ENCODE data around the gene CACNA1H.

Gene CACNA1H

DNA sequence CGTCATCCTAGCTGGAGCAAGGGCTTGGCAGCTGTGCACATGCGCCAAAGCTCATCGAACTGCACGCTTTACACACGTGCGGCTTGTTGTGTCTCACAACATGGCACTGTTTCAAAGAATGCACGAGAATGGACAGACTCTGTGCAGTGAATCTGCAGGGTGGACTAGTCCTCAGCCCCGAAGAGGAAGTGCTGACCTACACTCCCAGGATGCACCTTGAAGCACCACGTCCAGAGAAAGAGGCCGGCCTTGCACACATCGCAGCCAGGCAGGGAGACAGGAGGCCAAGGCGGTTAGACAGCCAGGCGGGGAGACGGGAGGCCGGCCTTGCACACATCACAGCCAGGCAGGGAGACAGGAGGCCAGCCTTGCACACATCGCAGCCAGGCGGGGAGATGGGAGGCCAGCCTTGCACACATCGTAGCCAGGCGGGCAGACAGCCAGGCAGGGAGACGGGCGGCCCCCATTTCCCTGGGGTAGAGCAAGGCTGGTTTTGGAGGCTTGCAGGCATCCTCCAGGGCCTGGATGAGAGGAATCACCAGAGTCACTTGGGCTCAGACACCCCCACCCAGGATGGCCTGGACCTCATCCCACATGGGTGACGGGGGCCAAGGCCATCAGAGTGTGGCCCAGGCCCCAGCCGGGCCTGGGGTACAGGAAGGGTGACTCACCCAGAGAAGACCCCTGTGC is 9.0 kb upstream of the CACNA1H start:
- no peak for DNase-seq

DNA sequence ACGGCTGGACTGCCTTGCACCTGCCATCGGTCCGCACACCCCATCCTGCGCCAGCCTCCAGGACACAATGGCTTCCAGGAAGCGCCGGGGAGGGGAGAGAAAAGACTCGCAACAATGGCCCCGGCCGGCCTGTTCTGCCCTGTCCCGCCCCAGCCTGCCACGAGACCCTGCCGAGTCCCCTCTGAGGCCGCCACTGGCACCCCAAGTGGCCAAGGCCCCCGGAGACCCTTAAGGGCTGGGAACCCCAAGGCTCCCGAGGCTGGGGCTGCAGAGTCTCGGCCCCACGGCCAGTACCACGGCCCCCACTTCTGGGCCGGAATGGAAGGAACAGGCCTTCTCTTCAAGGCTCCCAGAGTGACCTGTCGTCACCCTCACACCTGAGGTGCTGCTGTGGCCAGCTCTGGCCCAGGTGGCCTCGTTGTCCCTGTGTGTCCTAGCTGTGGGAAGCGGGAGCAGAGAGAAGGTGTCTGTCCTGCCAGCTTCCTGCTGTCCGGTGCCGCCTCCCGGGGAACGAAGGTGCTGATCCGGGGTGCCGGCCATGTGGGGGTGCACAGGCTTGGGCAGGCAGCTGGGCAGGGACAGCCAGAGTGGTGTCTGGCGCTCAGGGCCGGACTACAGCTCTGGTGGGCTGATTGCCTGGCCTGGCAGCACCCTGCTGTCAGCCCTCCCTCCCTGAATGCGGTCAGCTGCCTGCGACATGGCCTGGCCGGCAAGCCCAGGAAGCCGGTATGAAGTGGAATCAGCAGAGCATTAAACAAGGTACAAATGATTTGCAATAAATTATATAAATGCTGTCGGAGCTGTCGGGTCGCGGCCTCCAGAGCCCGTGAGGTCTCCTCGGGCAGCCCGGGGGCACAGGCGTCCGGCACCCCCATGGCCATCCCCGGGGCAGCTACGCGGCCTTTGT is 8.2 kb upstream of the CACNA1H start:
- no peak for DNase-seq

DNA sequence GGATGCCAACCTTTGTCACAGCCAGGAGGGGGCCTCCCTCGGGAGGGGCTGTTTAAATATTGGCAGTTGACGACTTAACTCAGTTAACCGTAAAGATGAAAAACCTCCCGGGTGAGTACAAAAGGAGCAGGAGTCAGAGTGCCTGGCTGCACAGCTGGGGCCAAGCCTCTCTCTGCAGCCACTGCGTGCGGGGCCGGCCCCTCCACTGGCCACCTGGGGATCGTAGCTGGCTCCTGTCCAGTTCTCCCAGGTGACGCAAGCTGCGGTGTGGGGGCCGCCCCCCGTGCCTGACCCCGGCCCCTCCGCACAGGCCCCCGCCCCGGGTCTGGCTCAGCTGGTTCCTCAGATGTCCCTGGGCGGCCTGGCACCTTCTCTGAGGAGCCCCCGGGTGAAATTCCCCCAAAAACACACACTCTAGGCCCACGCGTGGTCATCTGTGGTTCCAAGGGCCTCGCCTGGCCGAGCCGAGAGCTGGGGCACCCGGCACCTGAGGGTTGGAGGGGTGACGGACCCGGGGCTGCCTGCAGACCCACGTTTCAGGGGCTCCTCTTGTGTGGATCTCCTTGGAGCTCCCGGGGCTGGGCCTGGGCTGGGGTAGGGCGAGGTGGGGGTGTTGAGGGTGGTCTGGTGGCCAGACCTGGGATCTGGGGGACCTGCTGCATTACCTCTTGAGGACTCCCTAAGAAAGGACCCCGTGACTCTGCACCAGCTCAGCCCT is 7.4 kb upstream of the CACNA1H start:
- DNase-seq, result no peak

DNA sequence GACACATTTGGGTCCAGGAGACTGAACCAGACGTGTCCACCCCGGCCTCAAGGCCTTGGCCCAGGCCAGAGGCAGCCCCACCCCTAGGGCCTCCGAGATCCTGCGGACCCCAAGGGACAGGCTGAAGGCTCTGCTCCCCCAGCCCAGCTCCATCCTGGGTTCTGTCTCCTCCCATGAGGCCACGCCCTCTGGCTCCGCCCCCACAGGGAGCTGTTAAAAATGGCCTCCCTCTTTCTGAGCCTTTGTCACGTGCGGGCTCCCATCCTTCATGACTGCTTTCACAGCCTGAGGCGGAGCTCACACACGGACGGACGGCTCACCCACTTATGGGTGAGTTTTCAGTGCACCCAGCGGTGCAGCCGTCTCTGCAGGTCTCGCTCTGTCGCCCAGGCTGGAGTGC is 6.5 kb upstream of the CACNA1H start:
- no peak for DNase-seq

DNA sequence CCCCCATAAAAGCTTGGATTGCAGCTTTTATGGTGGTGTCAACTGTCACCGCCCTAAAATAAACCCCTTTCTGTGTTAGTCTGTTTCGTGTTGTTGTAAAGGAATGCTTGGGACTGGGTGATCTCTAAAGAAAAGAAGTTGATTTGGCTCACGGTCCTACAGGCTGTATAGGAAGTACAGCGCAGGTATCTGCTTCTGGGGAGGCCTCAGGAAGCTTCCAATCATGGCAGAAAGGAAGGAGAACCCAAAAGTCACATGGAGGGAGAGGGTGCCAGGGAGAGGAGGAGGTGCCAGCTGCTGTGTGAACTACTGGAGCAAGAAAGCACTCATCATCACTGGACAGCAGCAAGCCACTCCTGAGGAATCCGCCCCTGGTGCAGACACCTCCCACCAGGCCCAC is 5.9 kb upstream of the CACNA1H start:
- no peak for DNase-seq

DNA sequence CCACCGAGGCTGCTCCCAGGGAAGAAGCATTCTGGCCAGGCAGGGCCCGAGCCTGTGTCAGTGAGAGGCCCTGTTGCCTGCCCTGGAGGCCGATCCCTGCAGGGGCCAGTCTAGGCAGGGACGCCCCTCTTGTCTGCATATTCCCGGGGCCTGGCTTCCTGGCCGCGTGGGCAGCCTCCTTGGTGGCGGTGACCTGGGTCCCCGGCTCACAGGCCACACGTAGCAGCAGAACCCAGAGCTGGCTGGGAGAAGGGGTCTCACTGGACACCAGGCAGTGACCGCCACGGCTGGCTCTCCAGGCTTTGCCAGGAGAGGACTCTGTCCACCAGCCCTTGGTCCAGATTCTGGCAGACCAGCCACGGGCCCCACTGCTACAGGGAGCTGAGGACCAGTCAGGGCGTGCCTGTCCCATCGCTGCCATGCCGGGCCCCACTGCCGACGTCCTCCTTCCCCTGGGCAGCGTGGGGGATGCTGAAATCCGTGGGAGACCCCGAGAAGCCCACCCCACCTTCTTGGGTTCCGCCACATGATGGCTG is 3.7 kb upstream of the CACNA1H start:
- DNase-seq, result no peak

DNA sequence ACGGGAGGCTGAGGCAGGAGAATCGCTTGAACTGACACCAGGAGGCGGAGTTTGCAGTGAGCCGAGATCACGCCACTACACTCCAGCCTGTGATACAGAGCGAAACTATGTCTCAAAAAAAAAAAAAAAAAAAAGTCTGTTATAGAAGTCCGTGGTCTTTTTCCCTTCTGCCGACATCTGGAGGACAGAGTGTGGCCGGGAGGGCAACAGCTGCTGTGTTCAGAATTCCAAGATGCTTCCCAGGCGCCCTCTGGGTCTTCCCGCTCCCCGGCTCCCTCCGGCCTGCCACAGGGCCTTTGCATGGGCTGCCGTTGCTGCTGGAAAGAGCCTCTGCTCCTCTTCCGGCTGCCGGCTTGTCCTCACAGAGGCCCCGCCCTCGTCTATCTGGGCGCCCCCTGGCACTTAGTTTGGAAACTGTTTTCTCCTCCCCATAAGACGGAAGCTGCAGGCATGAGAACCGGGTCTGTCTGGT is 2.4 kb upstream of the CACNA1H start:
- no peak for DNase-seq

DNA sequence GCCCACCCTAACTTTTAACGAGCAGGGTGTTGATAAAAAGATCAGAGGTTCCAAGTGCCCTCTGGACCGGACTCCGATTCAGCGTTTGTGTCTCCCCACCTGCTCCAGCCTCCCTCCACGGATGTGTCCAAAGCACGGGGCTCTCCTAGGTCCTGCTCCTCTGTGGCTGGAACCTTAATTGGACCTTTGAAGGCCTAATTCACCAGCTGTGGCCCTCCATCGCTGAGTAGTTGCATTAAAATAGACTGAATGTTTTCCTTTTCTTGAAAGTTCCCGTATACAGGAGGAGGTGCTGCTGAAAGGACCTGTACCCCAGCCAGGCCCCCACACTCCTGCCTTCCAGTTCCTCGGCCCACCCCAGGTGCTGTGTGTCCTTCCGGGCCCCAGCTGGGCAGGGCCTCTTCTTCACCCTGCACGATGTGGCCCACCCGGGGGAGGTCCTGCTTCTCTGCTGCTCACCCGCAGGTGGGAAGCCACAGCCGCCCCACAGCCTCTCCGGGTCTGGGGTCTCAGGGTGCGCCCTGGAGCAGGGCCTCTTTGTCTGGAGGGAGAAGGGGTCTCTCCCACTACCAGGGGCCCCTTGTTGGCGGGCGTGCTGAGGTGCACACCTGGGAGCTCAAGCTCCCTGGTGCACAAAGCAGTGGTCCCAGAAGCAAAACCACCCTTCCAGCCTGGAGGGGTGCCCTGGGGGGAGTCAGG is 1.3 kb upstream of the CACNA1H start:
- DNase-seq, result no peak

DNA sequence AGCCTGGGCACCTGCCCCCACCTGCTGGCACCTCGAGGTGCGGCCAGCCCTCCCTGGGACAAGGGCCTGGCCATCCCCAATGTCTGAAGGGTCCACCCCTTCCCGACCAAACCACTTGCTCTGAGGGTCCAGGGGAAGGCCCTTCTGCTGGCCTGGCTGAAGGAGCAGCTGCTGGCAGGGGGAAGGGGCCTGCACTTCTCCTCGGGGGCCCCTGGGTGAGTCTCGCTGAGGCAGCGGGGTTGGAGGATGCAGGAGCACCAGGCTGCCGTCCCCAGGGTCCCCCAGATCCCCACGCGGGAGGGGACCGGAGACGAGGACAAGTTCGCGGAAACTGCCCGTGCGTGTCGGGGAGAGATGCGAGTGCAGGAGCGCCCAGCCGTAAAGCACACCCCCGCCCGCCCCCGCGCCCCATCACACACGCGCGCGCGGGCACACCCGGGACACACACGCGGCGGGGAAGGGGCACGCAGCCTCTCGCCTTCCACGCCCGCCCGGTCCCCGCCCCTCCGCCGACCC is 725 bp upstream of the CACNA1H start:
- DNase-seq, result no peak

DNA sequence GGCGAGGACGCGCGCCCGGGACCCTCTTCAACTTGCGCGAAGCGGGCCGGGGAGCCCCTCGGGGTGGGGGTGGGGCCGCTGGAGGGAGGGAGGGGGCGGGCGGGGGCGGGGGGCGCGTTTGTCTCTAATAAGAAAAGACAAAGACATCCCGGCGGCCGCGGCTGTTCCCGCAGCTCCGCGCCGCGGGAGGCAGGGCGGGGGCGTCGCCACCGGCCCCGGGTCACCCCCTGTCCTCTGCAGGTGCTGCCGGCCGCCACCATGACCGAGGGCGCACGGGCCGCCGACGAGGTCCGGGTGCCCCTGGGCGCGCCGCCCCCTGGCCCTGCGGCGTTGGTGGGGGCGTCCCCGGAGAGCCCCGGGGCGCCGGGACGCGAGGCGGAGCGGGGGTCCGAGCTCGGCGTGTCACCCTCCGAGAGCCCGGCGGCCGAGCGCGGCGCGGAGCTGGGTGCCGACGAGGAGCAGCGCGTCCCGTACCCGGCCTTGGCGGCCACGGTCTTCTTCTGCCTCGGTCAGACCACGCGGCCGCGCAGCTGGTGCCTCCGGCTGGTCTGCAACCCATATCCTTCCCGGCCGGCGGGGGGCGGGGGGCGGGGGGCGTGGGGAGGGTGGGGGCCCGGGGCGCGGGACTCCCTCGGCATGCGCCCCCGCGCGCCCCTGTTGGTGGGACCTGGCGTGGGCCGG is 714 bp downstream of the CACNA1H start:
- DNase-seq, result no peak

DNA sequence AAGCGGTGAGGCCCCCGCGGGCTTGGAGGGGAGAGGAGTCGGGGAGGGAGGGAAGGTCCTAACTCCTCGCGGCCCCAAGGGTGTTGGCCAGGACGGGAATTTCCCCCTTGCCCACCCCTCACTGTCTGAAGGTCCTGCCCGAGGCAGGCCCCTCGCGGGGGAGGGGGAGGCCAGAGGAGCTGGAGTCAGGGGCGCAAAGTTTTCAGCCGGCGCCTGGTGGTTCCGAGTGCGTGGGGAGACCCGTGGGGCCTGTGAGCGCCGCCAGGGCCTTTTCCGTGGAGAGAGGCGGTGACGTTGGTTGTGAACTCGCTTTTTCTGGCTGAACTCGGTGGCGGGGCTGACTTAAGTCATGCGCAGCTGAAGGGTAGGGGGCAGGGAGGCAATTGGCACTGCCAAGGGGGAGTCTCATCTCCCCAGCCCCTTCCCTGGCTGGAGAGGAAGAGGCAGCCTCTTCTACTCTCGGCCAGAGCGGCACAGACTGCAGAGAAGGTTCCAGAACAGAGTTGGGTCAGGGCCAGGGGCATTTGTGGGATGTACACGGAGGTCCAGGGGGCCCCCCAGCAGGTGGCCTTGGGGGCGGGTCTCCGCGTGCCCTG is 1.5 kb downstream of the CACNA1H start:
- DNase-seq, result no peak

DNA sequence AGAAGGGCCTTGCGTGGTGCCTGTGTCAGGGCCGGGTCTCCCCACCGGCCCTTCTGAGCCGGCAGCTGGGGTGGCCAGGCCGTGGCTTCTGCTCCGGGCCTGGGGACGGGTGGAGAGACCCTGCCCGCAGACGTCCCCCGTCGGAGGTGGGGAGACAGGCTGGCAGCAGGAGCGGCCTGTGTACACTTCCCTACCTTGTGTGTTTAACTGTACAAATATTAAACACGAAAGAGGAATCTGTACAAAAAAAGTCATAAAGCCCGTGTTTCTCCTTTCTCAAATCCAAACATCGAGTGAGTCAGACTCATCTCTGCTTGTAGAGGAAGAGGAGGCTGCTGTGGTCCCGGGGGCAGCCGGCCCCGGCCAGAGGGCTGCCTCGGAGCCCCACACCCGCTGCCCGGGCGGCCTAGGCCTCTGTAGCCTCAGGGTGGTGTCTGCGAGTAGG is 2.0 kb downstream of the CACNA1H start:
- no peak for DNase-seq

DNA sequence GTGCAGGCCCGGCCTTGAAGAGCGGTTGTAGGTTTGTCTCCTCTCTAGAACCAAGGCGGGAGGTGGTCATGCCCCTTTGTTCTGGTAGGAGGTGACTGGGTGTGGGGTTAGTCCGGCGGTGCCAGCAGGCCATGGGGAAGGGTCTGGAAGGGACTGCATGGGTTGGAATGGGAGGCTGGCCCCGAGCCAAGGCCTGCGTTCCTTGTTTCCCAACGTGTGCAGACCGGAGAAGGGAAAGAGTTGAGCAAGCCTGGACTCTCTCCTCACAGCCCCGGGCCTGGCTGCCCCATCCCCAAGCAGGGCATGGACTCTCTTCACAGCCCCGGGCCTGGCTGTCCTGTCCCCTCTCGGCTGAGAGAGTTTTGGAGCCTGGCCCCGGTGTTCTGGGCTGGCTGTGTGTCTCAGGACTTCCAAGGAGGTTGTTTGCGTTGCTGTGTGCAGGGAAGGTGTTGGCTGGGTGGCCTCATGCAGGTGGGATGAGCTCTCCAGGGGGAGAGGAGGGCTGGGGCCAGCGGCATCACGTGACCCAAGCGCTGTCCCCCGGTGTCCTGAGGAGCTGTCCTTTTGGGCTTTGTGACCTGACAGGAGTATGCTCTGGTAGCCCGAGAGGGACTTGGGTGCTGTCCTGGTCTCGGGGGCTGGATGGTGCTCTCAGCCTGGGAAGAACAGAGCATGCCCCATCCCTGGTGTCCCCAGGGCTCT is 2.6 kb downstream of the CACNA1H start:
- no peak for DNase-seq

DNA sequence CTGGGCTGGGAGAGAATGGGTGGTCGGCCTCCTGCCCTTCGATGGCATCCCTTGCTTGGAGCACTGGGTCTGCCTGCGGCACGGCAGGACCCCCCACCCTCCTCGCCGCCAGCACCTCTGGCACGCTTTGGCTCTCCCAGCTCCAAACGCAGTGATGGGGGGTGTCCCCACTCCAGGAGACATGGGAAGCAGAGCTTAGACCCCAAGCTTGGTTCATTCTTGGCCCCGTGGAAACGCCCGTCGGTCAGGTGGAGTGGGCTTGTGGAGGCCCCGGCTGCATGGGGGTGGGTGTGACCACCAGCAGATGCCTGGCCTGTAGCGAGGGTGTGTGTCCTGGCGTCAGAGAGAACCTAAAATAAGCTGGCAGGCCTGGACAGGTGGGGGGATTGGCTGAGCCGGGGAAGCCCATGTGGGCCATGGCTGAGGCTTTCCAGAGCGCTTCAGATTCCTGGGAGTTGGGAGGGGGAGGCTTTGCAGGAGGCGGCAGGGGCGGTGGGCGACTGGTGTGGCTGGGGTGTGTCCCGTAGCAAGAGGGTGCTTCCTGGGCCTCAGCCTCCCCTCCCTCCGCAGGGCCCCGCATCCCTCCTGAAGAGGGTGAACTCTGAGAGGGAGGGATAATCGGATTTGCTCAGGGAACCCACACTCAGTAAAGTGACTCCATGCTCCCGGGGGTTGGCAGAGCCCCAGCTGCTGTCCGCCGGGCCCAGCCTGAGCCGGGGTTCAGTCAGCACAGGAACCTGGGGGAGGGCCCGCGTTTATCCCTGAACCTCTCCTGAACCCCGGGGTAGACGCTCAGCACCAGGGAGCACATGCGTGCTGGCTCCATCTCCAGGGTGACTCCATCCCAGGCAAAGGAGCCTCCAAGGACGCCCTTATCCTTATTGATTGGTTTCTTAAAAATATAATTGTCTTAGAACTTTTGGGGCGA is 3.4 kb downstream of the CACNA1H start:
- no peak for DNase-seq

DNA sequence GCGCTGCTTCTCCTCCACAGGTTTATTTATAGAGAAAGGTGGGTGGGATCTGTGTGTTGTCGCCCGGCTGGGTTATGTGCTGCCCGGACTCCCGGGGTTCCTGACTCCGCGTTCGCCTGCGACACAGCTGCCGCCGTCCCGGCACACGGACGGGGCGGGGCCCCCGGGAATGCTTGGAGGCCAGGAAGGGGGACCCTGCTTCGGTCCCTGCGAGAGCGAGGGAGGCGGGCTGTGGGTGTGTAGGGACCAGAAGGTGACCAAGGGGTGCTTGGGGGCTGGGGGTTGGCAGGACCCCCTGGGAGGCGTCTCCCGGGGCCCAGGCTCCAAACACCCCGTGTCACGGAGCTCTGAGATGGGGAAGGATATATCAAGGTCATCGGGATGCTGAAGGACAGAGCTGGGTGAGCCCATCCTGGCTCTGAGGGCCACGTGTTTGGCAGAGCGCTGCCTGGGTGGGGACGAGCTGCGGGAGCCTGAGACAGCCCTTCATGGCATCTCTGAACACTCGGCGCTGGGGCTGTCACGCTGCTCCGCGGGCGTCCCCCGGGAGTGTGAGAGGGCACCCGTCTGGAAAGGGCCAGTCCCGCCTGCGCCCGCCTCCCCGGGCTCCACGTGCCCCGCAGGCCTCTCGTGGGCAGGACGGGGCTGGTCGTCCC is 4.2 kb downstream of the CACNA1H start:
- DNase-seq, result no peak

DNA sequence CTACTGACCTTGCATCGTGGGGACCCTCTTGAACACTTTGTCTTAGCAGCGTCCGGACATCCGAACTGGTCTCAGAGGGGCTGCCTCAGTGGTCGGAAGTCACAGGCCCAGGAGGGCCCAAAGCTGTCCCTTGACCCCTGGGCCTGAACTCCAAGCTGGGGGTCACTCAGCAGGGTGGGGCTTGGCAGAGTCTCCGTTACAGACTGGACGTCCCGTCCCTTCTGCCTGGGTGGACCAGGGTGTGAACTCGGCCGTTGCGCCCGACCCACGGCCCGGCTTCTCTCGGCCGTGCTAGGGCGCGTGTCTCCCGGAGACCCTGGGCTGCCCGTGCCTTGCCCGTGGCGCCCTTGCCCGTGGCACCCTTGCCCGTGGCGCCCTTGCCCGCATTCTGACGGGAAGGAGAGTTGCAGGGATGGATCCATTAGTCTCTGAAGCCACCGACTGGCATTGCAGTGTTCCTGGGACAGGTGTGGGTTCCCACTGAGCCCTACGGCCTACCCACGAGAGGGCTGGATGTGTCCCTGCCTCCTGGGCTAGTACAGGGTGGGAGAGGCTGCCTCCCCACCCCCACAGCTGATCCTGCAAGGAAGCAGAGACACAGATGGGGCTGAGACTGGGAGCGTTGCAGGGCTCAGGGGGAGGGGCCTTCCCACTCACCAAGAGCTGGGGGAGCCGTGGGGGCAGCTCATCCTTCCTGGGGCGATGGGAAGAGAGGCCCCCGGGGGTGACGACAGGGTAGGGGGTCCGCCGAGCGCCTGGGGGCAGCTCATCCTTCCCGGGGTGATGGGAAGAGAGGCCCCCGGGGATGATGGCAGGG is 4.9 kb downstream of the CACNA1H start:
- no peak for DNase-seq

DNA sequence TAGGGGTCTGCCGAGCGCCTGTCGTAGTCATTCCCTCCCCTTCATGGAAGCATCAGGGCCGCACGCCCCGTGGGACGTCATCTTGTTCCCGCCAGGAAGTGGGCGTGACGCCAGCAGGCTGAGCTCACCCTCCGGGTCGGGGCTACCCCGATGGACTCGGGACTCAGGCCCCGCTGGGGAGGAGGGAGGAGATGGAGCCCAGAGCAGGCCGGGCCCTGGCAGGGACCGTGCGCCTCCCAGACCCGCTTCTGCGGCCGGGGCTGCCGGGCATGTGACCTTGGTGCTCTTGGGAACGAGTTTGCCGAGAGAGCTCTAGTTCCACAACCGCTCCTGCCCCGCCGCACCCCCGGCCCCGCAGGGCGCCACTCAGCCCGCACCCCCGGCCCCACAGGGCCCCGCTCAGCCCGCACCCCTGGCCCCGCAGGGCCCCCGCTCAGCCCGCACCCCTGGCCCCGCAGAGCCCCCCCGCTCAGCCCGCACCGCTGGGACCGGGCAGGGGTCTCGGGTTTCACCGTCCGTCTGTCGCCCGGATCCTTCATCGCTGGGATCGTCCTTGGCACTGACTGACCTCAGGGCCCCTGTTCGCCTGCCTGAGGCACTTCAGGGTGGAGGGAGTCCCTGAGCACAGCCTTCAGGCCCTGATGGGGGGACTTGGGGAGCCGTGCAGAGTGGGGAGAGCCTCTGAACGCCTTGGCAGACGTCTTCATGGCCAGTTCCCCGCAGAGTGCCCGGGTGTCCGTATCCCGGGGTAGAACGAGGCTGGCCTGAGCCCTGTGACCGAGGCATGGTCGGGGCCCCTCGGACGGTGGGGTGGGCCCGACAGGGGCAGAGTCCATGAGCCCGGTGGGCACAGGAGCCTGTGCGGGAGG is 5.8 kb downstream of the CACNA1H start:
- DNase-seq, result no peak
